ENCODE results near the gene ADIPOR1.
"Not testable (repeated sequence)": the region's sequence is repeated elsewhere in the genome, so short reads cannot be mapped to it uniquely, and the experiment has no call there.

The ADIPOR1 gene

DNA sequence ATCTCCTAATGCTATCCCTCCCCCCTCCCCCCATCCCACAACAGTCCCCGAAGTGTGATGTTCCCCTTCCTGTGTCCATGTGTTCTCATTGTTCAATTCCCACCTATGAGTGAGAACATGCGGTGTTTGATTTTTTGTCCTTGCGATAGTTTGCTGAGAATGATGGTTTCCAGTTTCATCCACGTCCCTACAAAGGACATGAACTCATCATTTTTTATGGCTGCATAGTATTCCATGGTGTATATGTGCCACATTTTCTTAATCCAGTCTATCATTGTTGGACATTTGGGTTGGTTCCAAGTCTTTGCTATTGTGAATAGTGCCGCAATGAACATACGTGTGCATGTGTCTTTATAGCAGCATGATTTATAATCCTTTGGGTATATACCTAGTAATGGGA, 21.7 kb downstream of the ADIPOR1 start:
- not testable (repeated sequence) for DNase-seq (ENCODE audit: low spot score)

DNA sequence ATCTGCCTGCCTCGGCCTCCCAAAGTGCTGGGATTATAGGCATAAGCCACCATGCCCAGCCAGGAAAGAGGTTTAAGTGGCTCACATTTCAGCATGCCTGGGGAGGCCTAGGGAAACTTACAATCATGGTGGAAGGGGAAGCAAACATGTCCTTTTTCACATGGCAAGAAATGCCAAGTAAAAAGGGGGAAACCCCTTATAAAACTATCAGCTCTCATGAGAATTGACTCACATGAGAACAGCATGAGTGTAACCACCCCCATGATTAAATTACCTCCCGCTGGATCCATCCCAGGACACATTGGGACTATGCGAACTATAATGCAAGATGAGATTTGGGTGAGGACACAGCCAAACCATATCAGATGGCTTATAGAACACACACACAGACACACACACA, 22.3 kb downstream of the ADIPOR1 start:
- DNase-seq (ENCODE audit: low spot score), result no peak

DNA sequence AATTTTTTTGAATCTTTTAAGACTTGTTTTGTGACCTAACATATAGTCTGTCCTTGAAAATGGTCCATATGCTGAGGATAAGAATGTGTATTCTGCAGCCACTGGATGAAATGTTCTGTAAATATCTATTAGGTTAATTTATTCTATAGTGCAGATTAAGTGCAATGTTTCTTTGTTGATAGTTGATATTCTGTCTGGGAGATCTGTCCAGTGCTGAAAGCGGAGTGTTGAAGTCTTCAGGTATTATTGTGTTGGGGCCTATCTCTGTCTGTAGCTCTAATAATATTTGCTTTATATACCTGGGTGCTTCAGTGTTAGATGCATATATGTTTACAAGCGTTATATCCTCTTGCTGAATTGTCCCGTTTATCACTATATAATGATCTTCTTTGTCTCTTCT, 23.4 kb downstream of the ADIPOR1 start:
- no peak for DNase-seq (ENCODE audit: low spot score)

DNA sequence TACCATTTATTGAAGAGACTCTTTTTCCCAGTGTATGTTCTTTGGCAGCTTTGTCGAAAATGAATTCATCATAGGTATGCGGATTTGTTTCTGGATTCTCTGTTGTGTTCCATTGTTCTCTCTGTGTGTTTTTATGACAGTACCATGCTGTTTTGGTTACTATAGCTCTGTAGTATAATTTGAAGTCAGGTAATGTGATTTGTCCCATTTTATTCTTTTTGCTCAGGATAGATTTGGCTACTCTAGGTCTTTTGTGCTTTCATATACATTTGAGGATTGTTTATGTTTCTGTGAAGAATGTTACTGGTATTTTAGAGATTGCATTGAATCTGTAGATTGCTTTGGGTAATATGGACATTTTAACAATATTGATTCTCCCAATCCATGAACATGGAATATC, 25.6 kb downstream of the ADIPOR1 start:
- no peak for DNase-seq (ENCODE audit: low spot score)

DNA sequence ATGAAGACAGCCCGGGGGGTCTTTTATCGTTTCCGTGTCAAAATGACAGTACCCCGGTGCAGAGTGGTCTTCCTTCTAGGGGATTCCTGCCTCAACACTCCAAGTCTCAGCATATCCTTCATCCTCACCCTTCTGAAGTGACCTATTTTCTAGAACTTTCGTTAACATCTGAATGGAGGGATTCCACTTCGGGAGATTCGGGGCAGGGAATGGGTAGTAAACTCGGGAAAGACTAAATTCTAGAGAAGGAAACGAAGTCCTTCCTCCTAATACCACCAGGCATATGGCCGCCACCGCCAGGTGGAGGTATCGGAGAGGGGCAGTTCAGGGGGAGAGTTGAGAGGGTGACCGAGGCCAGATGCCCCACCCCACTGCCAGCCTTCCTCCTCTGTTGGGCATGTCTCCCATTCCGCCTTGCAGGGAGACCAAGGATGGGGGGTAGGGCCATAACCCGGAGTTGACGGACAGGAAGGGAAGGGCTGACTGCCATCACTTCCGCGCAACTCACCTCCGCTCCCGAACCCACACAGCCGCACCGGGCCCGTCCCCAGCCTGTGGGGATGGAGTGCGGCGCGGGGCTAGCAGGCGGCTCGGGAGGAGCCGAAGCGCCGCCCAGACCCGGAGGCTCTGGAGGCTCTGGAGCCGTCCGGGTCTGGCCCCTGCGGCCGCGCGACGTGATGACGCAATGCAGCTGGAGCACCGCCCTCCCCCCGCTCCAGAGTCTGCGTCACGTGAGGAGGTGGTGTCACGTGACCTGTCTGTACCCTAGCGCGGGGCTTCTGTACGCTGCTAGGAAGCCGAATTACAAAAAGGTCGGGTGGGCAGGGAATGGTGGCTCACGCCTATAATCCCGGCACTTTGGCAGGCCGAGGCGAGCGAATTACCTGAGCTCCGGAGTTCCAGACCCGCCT, 31.3 kb downstream of the ADIPOR1 start, which contains the start of gene KLHL12:
TSS of gene KLHL12 (minus strand) at position 654 of the 911 bp plus-strand sequence. CDS start 2,072 bp downstream, outside the sequence.
- DNase-seq (ENCODE audit: low spot score), result peak; percentile 96

DNA sequence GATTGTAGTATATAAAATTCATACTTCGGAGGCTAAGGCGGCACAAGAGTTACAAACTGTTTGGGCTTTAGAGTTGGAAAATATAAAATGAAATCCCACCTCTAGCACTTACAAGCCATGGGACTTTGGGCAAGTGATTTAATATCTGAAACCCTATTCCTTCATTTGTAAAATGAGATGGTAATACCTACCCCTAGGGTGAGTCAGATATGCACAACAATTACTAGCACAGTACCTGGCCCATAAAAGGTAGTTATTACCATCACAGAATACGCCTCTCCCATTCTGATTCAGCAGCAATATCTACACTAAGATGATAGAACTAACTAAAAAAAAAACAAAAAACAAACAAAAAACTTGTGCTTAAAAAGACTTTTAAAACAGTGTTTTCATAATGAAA, 34.6 kb downstream of the ADIPOR1 start:
- DNase-seq (ENCODE audit: low spot score), result no peak

DNA sequence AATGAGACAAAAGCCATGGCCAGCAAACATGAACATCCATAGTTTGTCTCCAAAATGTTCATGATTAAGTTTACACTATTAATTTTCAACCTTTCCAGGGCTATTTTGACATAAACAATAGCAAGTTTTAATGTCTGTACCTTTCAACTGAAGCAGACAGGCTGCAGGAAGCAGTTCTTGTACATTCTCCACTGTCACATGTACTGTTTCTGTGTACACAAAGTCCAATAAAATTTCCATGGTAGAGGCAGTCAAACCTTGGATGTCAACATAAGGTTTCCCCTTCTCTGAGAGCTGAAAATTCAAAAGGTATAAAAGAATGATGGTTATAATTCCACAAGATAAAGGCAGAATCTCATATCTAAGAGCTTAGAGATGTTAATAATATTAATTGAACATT, 38.5 kb downstream of the ADIPOR1 start:
- no peak for DNase-seq (ENCODE audit: low spot score)

DNA sequence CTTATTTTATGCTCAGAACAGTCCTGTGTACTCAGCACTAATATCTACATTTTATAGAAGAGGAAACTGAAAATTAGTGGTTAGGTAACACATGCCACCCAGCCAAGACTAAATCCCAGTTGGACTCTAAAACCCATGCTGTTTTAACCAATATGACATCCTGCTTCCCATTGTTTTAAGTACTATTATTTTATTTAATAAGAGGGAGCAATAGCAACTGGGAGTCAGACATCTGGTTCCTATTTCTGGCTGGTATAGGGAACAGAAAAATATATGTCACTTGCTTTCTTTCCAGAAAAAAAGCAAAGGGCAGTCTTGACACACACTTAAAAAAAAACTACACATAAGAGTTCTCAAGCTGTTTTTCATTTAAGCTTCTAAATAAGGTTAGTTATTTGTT, 43.0 kb downstream of the ADIPOR1 start:
- no peak for DNase-seq (ENCODE audit: low spot score)

DNA sequence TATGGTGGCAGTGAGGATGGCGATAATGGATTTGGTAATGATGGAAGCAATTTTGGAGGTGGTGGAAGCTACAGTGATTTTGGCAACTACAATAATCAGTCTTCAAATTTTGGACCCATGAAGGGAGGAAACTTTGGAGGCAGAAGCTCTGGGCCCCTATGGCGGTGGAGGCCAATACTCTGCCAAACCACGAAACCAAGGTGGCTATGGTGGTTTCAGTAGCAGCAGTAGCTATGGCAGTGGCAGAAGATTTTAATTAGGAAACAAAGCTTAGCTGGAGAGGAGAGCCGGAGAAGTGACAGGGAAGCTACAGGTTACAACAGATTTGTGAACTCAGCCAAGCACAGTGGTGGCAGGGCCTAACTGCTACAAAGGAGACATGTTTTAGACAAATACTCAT, 45.6 kb downstream of the ADIPOR1 start:
- DNase-seq (ENCODE audit: low spot score), result not testable (repeated sequence)

DNA sequence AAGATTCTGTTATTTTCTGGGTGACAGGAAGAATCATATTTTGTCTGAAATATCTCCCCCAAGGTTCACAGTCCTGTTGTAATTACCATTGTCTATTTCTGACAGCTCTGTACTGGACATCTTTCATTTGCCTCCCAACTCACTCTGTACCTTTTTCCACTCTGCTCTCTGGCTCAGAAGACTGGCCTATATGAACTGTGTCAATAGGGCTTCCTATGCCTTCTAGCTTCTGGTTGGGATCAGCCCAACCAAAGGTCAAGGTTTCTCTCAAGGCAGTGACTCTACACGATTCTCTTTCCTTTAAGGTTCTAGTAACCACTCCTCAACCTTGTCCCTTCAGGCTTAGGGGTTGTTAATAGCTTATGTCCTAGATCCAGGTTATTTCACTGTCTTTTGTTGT, 48.6 kb downstream of the ADIPOR1 start:
- no peak for DNase-seq (ENCODE audit: low spot score)

DNA sequence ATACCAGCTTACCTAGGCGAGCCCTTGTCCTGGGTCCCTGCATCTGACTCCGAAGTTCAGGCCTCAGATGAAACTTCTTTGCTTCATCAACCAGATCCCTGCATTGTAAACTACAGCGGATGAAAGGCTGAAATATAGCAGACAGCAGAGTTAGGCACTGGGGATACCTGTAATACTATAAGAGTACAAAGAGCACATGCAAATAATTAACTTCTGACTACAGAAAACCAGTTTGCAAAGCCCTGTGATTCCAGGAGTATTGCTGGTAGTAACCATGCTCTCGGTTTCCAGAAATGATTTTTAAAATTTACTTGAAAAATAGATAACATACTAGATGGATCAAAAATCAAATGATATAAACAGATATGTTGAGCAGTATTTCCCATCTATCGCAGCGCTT, 49.1 kb downstream of the ADIPOR1 start:
- no peak for DNase-seq (ENCODE audit: low spot score)

DNA sequence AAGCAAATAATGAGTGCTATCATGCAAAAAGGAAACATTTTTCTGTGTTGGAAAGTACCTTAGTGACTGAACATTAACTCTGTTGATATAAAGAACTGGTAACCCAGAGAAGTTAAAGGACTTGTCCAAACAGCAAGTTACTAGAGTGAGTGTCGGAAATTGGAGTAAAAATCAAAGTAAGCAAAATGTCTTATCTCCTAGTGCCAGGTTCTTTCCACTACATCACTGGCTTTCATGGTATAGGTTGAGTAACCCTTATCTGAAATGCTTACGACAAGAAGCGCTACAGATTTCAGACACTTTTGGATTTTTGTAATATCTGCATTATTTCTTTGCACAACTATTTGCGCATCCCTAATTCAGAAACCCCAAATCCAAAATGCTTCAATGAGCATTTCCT, 52.8 kb downstream of the ADIPOR1 start:
- DNase-seq (ENCODE audit: low spot score), result no peak

DNA sequence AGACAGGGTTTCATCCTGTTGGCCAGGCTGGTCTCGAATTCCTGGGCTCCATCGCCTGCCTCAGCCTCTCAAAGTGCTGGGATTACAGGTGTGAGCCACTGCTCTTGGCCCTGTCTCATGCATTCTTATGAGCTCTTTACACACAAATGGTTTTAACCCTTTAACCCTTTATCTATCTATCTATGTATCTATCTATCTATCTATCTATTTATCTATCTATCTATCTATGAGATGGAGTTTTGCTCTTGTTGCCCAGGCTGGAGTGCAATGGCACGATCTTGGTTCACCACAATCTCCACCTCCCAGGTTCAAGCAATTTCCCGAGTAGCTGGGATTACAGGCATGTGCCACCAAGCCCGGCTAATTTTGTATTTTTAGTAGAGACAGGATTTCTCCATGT, 54.3 kb downstream of the ADIPOR1 start:
- DNase-seq (ENCODE audit: low spot score), result not testable (repeated sequence)

DNA sequence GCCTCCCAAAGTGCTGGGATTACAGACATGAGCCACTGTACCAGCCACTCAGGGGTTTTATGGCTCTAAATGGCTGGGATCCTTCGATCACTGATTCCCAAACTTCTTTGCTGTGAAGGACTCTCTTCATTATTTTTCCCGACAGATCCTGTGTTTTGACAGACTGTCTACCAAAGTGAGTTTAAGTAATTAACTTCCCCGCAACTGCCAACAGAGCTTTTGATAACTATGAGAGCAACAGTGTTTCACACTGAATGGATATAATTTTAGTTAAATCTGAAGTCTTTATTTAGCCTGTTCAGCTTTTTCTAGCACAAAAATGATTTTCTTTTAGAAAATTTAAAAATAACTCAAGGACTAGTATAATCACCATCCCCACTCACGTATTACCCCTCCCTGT, 56.6 kb downstream of the ADIPOR1 start:
- no peak for DNase-seq (ENCODE audit: low spot score)

DNA sequence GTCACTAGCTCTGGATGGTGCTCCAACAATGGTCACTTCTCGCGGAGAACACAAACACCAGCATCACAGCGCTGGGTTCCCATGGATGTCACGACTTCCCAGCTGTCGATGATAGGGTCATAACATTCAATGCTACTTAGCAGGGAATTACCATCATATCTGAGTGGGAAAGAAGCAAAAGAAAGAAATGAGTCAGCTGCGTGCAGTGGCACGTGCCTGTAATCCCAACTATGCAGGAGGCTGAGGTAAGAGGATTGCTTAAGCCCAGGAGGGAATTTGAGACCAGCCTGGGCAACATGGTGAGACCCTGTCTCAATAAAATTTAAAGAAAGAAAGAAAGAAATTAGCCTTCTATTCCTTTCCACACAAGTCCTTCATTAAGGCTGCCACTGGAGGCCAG, 65.6 kb downstream of the ADIPOR1 start:
- DNase-seq (ENCODE audit: low spot score), result no peak
